RWPE1 (cell line): ENCODE results near the gene PCDHGA9.
A peak's percentile ranks its signal among the peaks of the same experiment; 100 is the strongest.
"Not testable (repeated sequence)": the region's sequence is repeated elsewhere in the genome, so short reads cannot be mapped to it uniquely, and the experiment has no call there.

Experiments
- CTCF ChIA-PET: fragments of 350-600 bp; sonication (Branson Sonifier 250); formaldehyde crosslinking; extraction: SDS; loops from one replicate; lab custom pipeline; 2021; lab: Yijun Ruan, JAX
- POLR2A ChIA-PET: fragments of 400-600 bp; formaldehyde crosslinking; extraction: SDS; loops from one replicate; lab custom pipeline; 2020; ENCODE audit warnings: antibody characterized with exemption; ENCODE audit not compliant: low non-redundant PET; lab: Yijun Ruan, JAX
- DNase-seq: peaks from one replicate; pipeline ENCODE4 v3.0.0; 2012; ENCODE audit warnings: low spot score
- H3K27ac ChIP-seq: fragments of 450-650 bp; 2 replicates; pipeline ENCODE4 v1.5.1; 2017
- CTCF ChIP-seq: fragments of 450-650 bp; conservative IDR thresholded peaks from 2 replicates; pipeline ENCODE4 v1.5.1; 2017; ENCODE audit warnings: low read depth, mild to moderate bottlenecking

The PCDHGA9 gene

GRCh38 chr5:141384471-141385267, 17.9 kb upstream of the PCDHGA9 start:
- POLR2A ChIA-PET, result no interaction called here
- CTCF ChIA-PET, result interaction anchor here (0.6 kb wide), 1 partner anchor 176 kb away, joined by 5 read pairs; no protein-coding TSS in a partner anchor
- TF ChIP-seq CTCF, result no peak
- H3K27ac ChIP-seq, result no peak overlapping the region
- no peak for DNase-seq

- peak; percentile 69 for TF ChIP-seq CTCF
- DNase-seq, POLR2A ChIA-PET, H3K27ac ChIP-seq: not testable (repeated sequence)
- CTCF ChIA-PET, result interaction anchor here (0.6 to 2.0 kb wide), 6 partner anchors 10 to 1799 kb away, joined by 3 to 9 read pairs (median 4); partner anchors contain the start of gene PCDHGB5
Observed at GRCh38 chr5:141387557-141388311, 14.8 kb upstream of the PCDHGA9 start, which contains the start of gene PCDHGB4. PCDHGB4 (plus strand) TSS chr5:141387698; CDS start chr5:141387885, 187 bp downstream.

- no peak overlapping the region for H3K27ac ChIP-seq
- no peak for DNase-seq
- CTCF ChIA-PET, result interaction anchor here (0.7 kb wide), 2 partner anchors 169 to 1439 kb away, joined by 3 to 4 read pairs; no protein-coding TSS in a partner anchor
- TF ChIP-seq CTCF, result no peak
- POLR2A ChIA-PET, result no interaction called here
Observed at GRCh38 chr5:141388661-141389060, 13.9 kb upstream of the PCDHGA9 start.

- ChIA-PET CTCF (no interaction called here), POLR2A (no interaction called here)
- TF ChIP-seq CTCF, result no peak
- H3K27ac ChIP-seq, result no peak overlapping the region
- no peak for DNase-seq
Observed at GRCh38 chr5:141389153-141390042, 13.2 kb upstream of the PCDHGA9 start.

- ChIA-PET POLR2A (no interaction called here), CTCF (interaction anchor here (0.6 to 1.2 kb wide), 2 partner anchors 15 to 1947 kb away, joined by 3 read pairs; partner anchors contain the start of gene PCDHGB6)
- TF ChIP-seq CTCF, result 0 out of 2 replicates have a peak, but pooled peaks have one; percentile 1
- H3K27ac ChIP-seq, result no peak within 1 kb of the TSS
- no peak for DNase-seq
Observed at GRCh38 chr5:141392429-141393198, 10.0 kb upstream of the PCDHGA9 start, which contains the start of gene PCDHGA8. PCDHGA8 (plus strand) TSS chr5:141392633; CDS start chr5:141392814, 181 bp downstream.
